DND-41 (cell line): ENCODE data around the gene LNX1.

ENCODE experiments used
- ATAC-seq: fragments of 200-7000 bp; cut with Tn5 transposase; 3 replicates; pipeline ENCODE4 v1.9.1; 2021; ENCODE audit warnings: low read depth; ENCODE audit not compliant: insufficient read depth
- DNase-seq: peaks from one replicate; pipeline ENCODE4 v3.0.0-alpha.2; 2020
- H2AFZ ChIP-seq: 2 replicates; pipeline ENCODE4 v1.6.0; 2012; ENCODE audit warnings: low read depth, low read length
- H3K27ac ChIP-seq: 2 replicates; pipeline ENCODE4 v1.5.1; 2012; ENCODE audit warnings: low read length, inconsistent platforms
- H3K27me3 ChIP-seq: fragments of 200-600 bp; sonication (generic); 2 replicates; pipeline ENCODE4 v1.6.0; 2012; ENCODE audit warnings: low read length, mild to moderate bottlenecking, inconsistent platforms; ENCODE audit not compliant: insufficient read depth, poor library complexity
- H3K36me3 ChIP-seq: 2 replicates; pipeline ENCODE4 v1.5.1; 2012; ENCODE audit warnings: low read length, inconsistent platforms; ENCODE audit not compliant: insufficient read depth
- H3K4me1 ChIP-seq: 2 replicates; pipeline ENCODE4 v1.5.1; 2012; ENCODE audit warnings: mild to moderate bottlenecking, low read length; ENCODE audit not compliant: insufficient read depth
- H3K4me2 ChIP-seq: 2 replicates; pipeline ENCODE4 v1.6.0; 2012; ENCODE audit warnings: mild to moderate bottlenecking, moderate library complexity, low read length, inconsistent platforms; ENCODE audit not compliant: insufficient read depth
- H3K4me3 ChIP-seq, 2 experiments: fragments of 200-600 bp in 1 of 2; shearing (Covaris generic) in 1 of 2; 2 replicates each; pipeline ENCODE4 v1.5.1; 2012 to 2016; ENCODE audit warnings: inconsistent platforms in 2 of 2, low read length in 2 of 2, mild to moderate bottlenecking in 2 of 2, low read depth in 1 of 2, moderate library complexity in 1 of 2
- H3K79me2 ChIP-seq: 2 replicates; pipeline ENCODE4 v1.6.0; 2012; ENCODE audit warnings: low read length, inconsistent platforms; ENCODE audit not compliant: insufficient read depth
- H3K9ac ChIP-seq: 2 replicates; pipeline ENCODE4 v1.6.0; 2012; ENCODE audit warnings: low read depth, mild to moderate bottlenecking, inconsistent platforms, low read length, moderate library complexity
- H3K9me3 ChIP-seq: 2 replicates; pipeline ENCODE4 v1.5.1; 2012; ENCODE audit warnings: low read length, moderate library complexity, mild to moderate bottlenecking, inconsistent platforms; ENCODE audit not compliant: insufficient read depth, severe bottlenecking
- H4K20me1 ChIP-seq: 2 replicates; pipeline ENCODE4 v1.6.0; 2012; ENCODE audit warnings: low read length; ENCODE audit not compliant: insufficient read depth
- CTCF ChIP-seq: IDR thresholded peaks from 2 replicates; pipeline ENCODE4 v1.5.1; 2012; ENCODE audit warnings: borderline replicate concordance, low read length, moderate library complexity, mild to moderate bottlenecking; ENCODE audit not compliant: poor library complexity, severe bottlenecking; ENCODE audit errors: extremely low read depth
- EZH2 ChIP-seq: IDR thresholded peaks from 3 replicates; pipeline ENCODE4 v1.6.1; 2012; ENCODE audit warnings: borderline replicate concordance, low read depth, mild to moderate bottlenecking, moderate library complexity, low read length, inconsistent platforms; ENCODE audit not compliant: severe bottlenecking

The LNX1 gene

GRCh38 chr4:53551281-53551864, 39.9 kb downstream of the LNX1 start:
- H3K4me1 ChIP-seq = no peaks in the 10 kb centered on the region

GRCh38 chr4:53548662-53549061, 42.6 kb downstream of the LNX1 start:
- Histone ChIP-seq H3K4me1 (no peaks in the 10 kb centered on the region), H3K27ac (no peak overlapping the region), H3K4me2 (no peak overlapping the region), H3K79me2 (no peaks in the 10 kb centered on the region), H3K36me3 (no peaks in the 10 kb centered on the region), H3K9me3 (no peaks in the 10 kb centered on the region), H3K4me3 (no peak overlapping the region), H3K9ac (no peak overlapping the region), H3K27me3 (peaks cover 10% of the 10 kb centered on the region), H4K20me1 (no peaks in the 10 kb centered on the region), H2AFZ (no peak overlapping the region)
- TF ChIP-seq EZH2 = no peak
- no peak for TF ChIP-seq CTCF
- DNase-seq = no peak
- ATAC-seq = no peak

More at GRCh38 chr4:53551281-53551864, 39.9 kb downstream of the LNX1 start:
- TF ChIP-seq CTCF = no peak
- no peak for TF ChIP-seq EZH2
- no peaks in the 10 kb centered on the region for H3K79me2 ChIP-seq
- H4K20me1 ChIP-seq = no peaks in the 10 kb centered on the region
- ATAC-seq = no peak
- no peak for DNase-seq
- no peak overlapping the region for H3K27ac ChIP-seq
- H3K27me3 ChIP-seq = peaks cover 10% of the 10 kb centered on the region
- no peaks in the 10 kb centered on the region for H3K36me3 ChIP-seq
- no peak overlapping the region for H3K4me2 ChIP-seq
- no peaks in the 10 kb centered on the region for H3K9me3 ChIP-seq
- no peak overlapping the region for H2AFZ ChIP-seq
- H3K9ac ChIP-seq = no peak overlapping the region
- H3K4me3 ChIP-seq = no peak overlapping the region

- DNase-seq = no peak
- H3K27me3 ChIP-seq = peaks cover 13% of the 10 kb centered on the region
- no peaks in the 10 kb centered on the region for H3K79me2 ChIP-seq
- no peak overlapping the region for H3K4me3 ChIP-seq
- no peak overlapping the region for H3K9ac ChIP-seq
- no peaks in the 10 kb centered on the region for H3K9me3 ChIP-seq
- no peaks in the 10 kb centered on the region for H3K36me3 ChIP-seq
- no peaks in the 10 kb centered on the region for H4K20me1 ChIP-seq
- H3K27ac ChIP-seq = no peak overlapping the region
- no peak overlapping the region for H2AFZ ChIP-seq
- no peaks in the 10 kb centered on the region for H3K4me1 ChIP-seq
- no peak overlapping the region for H3K4me2 ChIP-seq
- ATAC-seq = no peak
- TF ChIP-seq CTCF (no peak), EZH2 (no peak)
These were observed 43.3 kb downstream of the LNX1 start for GRCh38 chr4:53547983-53548382.
